C4-2B (cell line): ENCODE measurements around the gene TMTC4.

Experiments
- H3K27ac ChIP-seq: fragments of 450-650 bp; 2 replicates; pipeline ENCODE4 v1.5.1; 2017
- ZFX ChIP-seq: fragments of 450-650 bp; IDR thresholded peaks from 2 replicates; pipeline ENCODE4 v1.6.1; 2017
- TF ChIP-seq, protein P1 (sequence below): fragments of 450-650 bp; conservative IDR thresholded peaks from 2 replicates; pipeline ENCODE4 v1.5.1; 2017; ENCODE audit warnings: mild to moderate bottlenecking

TMTC4 gene

DNA sequence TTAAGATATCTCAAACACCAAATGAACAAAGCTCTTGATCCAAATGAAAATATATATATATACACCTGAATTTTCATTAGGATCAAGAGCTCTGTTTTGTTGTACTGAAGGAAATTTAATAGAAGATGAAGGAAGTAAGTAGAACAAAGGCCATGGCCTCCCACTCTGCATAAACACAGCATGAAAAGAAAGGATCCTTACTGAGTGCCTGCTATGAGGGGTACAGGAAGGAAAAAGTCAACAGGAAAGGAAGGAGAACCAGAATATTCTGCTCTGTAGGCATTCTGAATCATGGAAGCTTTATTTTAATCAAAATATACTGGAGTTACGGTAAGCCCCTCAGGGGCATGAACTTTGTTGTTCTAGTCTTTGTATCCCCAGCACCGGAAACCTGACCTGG, 22.1 kb downstream of the TMTC4 start:
- TF ChIP-seq ZFX, result no peak
- TF ChIP-seq, protein P1, sequence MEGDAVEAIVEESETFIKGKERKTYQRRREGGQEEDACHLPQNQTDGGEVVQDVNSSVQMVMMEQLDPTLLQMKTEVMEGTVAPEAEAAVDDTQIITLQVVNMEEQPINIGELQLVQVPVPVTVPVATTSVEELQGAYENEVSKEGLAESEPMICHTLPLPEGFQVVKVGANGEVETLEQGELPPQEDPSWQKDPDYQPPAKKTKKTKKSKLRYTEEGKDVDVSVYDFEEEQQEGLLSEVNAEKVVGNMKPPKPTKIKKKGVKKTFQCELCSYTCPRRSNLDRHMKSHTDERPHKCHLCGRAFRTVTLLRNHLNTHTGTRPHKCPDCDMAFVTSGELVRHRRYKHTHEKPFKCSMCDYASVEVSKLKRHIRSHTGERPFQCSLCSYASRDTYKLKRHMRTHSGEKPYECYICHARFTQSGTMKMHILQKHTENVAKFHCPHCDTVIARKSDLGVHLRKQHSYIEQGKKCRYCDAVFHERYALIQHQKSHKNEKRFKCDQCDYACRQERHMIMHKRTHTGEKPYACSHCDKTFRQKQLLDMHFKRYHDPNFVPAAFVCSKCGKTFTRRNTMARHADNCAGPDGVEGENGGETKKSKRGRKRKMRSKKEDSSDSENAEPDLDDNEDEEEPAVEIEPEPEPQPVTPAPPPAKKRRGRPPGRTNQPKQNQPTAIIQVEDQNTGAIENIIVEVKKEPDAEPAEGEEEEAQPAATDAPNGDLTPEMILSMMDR, result no peak
- no peak overlapping the region for H3K27ac ChIP-seq

DNA sequence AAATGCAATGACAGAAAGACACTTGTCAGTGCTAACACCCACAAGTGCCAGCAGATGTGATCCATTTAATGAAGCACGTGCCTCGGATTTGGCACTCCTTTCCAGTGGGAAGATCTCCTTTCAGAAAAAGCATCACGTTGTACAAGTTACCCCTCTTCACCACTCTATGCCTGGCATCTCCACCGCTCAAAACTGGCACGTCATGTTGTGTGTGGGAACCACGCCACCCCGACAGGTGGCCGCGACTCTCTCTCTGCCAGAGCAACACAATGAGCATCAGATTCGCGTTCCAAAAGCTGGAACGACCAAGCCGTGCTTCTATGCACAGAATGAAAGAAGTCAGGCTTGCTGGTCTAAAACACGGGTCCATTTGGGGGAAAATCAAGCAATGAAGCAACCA, 24.3 kb downstream of the TMTC4 start:
- no peak overlapping the region for H3K27ac ChIP-seq
- TF ChIP-seq, protein P1, result no peak
- TF ChIP-seq ZFX, result no peak

DNA sequence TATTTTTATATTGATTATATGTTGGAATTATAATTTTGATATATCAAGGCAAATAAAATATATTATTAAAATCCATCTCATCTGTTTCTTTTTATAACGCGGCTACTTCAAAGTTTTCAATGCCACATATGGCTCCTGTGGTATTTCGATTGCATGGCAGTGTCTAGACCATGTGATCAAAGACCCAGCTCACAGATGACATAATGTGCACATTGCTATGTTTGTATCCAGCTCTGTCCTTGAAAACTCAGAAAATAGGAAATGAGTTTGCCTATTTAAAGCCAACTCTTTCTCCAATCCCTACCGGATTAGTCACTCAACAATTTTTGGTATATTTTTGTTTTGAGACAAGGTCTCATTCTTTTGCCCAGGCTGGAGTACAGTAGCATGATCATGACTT, 26.2 kb downstream of the TMTC4 start:
- TF ChIP-seq ZFX, result no peak
- TF ChIP-seq, protein P1, result no peak
- no peak overlapping the region for H3K27ac ChIP-seq

DNA sequence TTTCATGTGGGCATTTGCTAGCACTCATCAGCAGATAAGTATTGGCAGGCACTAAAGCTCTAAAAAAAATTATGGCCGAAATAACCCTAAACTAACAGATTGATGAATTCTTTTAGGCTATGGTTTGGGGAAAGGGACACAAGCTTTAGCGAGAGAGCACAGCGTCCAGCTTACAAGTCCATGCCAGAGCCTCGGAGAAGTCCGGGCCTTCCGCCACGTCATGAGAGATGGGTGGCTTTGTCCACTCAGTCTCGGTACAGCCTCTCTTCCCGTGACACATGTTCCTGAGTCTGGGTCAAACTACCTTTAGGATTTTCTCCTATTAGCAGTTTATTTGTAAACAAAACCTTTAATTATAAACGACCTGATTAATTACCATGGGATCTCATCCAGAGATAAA, 27.7 kb downstream of the TMTC4 start:
- TF ChIP-seq, protein P1, result no peak
- TF ChIP-seq ZFX, result no peak
- no peak overlapping the region for H3K27ac ChIP-seq

DNA sequence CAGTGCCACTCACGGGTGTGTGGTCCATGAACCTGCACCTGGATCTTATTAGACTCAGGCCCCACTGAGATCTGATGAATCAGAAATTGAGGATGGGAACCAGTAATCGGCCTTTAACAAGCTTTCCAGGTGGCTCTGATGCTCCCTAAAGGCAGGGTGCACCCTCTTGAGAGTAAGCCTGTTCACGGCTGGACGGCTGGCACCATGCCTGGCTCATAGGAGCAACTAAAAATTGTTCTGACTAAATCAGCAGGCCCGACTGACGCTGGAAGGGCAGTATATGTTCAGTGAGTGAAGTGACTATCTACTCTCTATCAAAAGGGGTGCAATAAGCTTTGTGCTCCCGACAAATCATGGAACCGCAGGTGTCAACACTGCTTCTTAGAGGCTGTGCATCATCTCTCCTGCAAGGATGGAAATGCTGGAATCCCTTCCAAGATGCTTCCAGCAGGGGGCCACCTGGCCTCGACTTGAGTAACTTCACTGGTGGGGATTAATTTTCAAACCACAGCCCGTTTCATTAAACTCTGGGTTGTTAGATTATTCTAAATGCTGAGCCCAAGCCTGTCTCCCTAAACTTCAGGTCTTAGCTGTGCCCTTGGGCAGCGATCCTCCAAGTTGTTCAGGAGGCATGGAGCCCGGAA, 28.4 kb downstream of the TMTC4 start:
- H3K27ac ChIP-seq, result no peak overlapping the region
- TF ChIP-seq ZFX, result no peak
- TF ChIP-seq, protein P1, result peak; percentile 59

DNA sequence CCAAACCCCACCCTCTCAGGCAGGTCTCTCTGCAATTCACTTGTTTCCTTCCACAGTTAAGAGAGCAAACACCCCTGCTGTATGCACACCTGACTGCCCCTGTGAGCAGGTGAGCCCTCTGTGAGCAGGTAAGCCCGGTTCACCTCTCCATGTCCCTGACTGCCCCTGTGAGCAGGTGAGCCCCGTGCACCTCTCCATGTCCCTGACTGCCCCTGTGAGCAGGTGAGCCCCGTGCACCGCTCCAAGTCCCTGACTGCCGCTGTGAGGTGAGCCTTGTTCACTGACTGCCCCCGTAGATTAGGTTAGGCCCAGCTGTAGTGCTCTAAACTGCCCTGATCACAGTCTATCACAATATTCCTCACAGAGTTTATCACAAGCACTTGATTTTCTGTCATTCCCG, 29.2 kb downstream of the TMTC4 start:
- no peak overlapping the region for H3K27ac ChIP-seq
- TF ChIP-seq, protein P1, result no peak
- no peak for TF ChIP-seq ZFX

DNA sequence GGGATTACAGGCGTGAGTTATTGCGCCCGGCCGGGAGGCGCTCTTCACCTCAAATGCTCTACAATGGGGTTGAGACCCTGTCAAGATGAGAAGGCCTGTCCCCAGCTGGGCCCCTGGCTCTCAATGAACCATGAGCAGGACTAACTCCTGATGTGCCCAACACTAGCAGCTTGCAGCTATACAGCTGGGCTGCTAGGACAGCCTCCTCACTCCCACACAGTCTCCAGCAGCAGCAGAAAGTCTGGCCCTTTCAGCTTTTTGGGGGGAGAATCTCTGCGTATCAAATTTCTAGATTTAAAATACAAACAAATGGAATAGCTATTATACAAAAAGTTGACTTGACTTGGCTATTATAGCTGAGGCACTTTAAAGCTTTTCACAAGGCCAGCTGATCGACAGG, 30.2 kb downstream of the TMTC4 start:
- no peak overlapping the region for H3K27ac ChIP-seq
- TF ChIP-seq, protein P1, result no peak
- TF ChIP-seq ZFX, result no peak
